ENCODE measurements around the gene SORCS1. TPM values are rescaled to one million over a fixed set of nuclear protein-coding genes. Genes with fewer than 3 reads are reported as not detected.

The SORCS1 gene
- total RNA-seq, 6 experiments from 2014 or later: 0.04 to 0.16 (median 0.09) TPM; not detected in 2

- DNase-seq (no peak), ATAC-seq (no peak)
- no peaks in the 10 kb centered on the region for H3K36me3 ChIP-seq
- no peaks in the 10 kb centered on the region for H3K27me3 ChIP-seq
- WGBS (ENCODE audit: insufficient coverage, low coverage, low lambda C conversion rate, missing lambda C conversion rate): no CpG with 5 or more reads among the region's 3 CpGs
- H3K9me3 ChIP-seq: no peaks in the 10 kb centered on the region
- H3K4me1 ChIP-seq: no peaks in the 10 kb centered on the region
- no peak for TF ChIP-seq POLR2A (IDR thresholded peaks at IDR 0.05)
- no peak for TF ChIP-seq CTCF (IDR thresholded peaks at IDR 0.05)
- no peak overlapping the region for H3K27ac ChIP-seq
- no peak overlapping the region for H3K4me3 ChIP-seq
- intact Hi-C loops (cut with DNase I): no loop called here
Observed at GRCh38 chr10:106788982-106789381, 375.5 kb downstream of the SORCS1 start.

- Histone ChIP-seq H3K27me3 (no peaks in the 10 kb centered on the region), H3K9me3 (no peaks in the 10 kb centered on the region), H3K36me3 (no peaks in the 10 kb centered on the region), H3K4me3 (no peak overlapping the region), H3K4me1 (no peaks in the 10 kb centered on the region), H3K27ac (no peak overlapping the region)
- ATAC-seq (no peak), DNase-seq (no peak)
- intact Hi-C loops (cut with DNase I): no loop called here
- WGBS (ENCODE audit: insufficient coverage, low coverage, low lambda C conversion rate, missing lambda C conversion rate): 36% methylated on average over 3 of the region's 3 CpGs
- TF ChIP-seq POLR2A (IDR thresholded peaks at IDR 0.05) (no peak), CTCF (IDR thresholded peaks at IDR 0.05) (no peak)
Observed at GRCh38 chr10:106785528-106785927, 379.0 kb downstream of the SORCS1 start.

- intact Hi-C loops (cut with DNase I): no loop called here
- DNase-seq: no peak
- no peaks in the 10 kb centered on the region for H3K36me3 ChIP-seq
- ATAC-seq: no peak
- no peaks in the 10 kb centered on the region for H3K27me3 ChIP-seq
- no peak overlapping the region for H3K4me3 ChIP-seq
- no peaks in the 10 kb centered on the region for H3K4me1 ChIP-seq
- 59% methylated on average over 3 of the region's 3 CpGs for WGBS (ENCODE audit: insufficient coverage, low coverage, low lambda C conversion rate, missing lambda C conversion rate)
- TF ChIP-seq POLR2A (IDR thresholded peaks at IDR 0.05) (no peak), CTCF (IDR thresholded peaks at IDR 0.05) (no peak)
- no peak overlapping the region for H3K27ac ChIP-seq
- H3K9me3 ChIP-seq: no peaks in the 10 kb centered on the region
Observed at GRCh38 chr10:106780632-106781031, 383.9 kb downstream of the SORCS1 start.

GRCh38 chr10:106777841-106778240 is 386.7 kb downstream of the SORCS1 start:
- H3K4me1 ChIP-seq: no peaks in the 10 kb centered on the region
- intact Hi-C loops (cut with DNase I): no loop called here
- ATAC-seq (no peak), DNase-seq (no peak)
- H3K4me3 ChIP-seq: no peak overlapping the region
- H3K27ac ChIP-seq: no peak overlapping the region
- no peak for TF ChIP-seq CTCF (IDR thresholded peaks at IDR 0.05)
- no peak for TF ChIP-seq POLR2A (IDR thresholded peaks at IDR 0.05)
- no peaks in the 10 kb centered on the region for H3K27me3 ChIP-seq
- 14% methylated on average over 1 of the region's 1 CpG for WGBS (ENCODE audit: insufficient coverage, low coverage, low lambda C conversion rate, missing lambda C conversion rate)
- H3K36me3 ChIP-seq: no peaks in the 10 kb centered on the region
- H3K9me3 ChIP-seq: no peaks in the 10 kb centered on the region

DNA sequence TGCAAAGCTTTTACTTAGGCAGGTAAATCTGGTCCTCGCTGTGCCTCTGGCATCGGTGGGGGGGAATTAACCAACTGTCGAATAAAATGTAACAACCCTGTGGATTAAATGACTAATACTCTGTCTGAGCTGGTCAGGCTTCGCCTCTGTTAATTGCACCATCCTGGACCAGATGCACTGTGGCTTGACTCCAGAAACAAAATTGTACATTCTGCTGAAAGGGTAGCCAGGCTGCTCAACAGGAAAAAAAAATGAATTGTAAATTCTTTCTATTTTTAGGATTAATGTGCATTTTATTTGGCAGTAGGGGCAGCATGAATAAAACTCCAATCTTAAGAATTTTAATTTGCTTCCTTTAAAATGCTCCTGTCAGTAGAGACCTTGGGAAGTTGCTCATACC is 389.4 kb downstream of the SORCS1 start:
- H3K27me3 ChIP-seq: no peaks in the 10 kb centered on the region
- no peaks in the 10 kb centered on the region for H3K36me3 ChIP-seq
- TF ChIP-seq CTCF (IDR thresholded peaks at IDR 0.05): no peak
- no peak for TF ChIP-seq POLR2A (IDR thresholded peaks at IDR 0.05)
- 59% methylated on average over 2 of the region's 4 CpGs for WGBS (ENCODE audit: insufficient coverage, low coverage, low lambda C conversion rate, missing lambda C conversion rate)
- intact Hi-C loops (cut with DNase I): no loop called here
- H3K4me1 ChIP-seq: no peaks in the 10 kb centered on the region
- H3K4me3 ChIP-seq: no peak overlapping the region
- H3K27ac ChIP-seq: no peak overlapping the region
- DNase-seq: no peak
- ATAC-seq: no peak
- H3K9me3 ChIP-seq: no peaks in the 10 kb centered on the region

Measured in right lobe of liver (tissue), 6 donors.